Transverse colon (tissue), 4 donors: ENCODE data around the gene SULT4A1. TPM values are rescaled to one million over a fixed set of nuclear protein-coding genes. Genes with fewer than 3 reads are reported as not detected.
"Not testable (repeated sequence)": the region's sequence is repeated elsewhere in the genome, so short reads cannot be mapped to it uniquely, and the experiment has no call there.

Source experiments
- DNase-seq: peaks from one replicate; pipeline ENCODE4 v3.0.0-alpha.2; 2019
- H3K27ac ChIP-seq, 4 donors: fragments of 200-600 bp; sonication (generic); 2 replicates each; pipeline ENCODE4 v1.5.1; 2016 to 2018; ENCODE audit warnings: inconsistent platforms in 4 of 4
- H3K27me3 ChIP-seq: fragments of 200-600 bp; sonication (generic); 2 replicates; pipeline ENCODE4 v1.5.1; 2017; ENCODE audit warnings: inconsistent platforms
- H3K36me3 ChIP-seq, 4 donors: fragments of 200-600 bp; sonication (generic); 2 replicates each; pipeline ENCODE4 v1.5.1; 2017 to 2019; ENCODE audit warnings: inconsistent platforms in 4 of 4
- H3K4me1 ChIP-seq, 4 donors: fragments of 200-600 bp; sonication (generic); 2 replicates each; pipeline ENCODE4 v1.5.1; 2017 to 2020; ENCODE audit warnings: inconsistent platforms in 4 of 4
- H3K4me3 ChIP-seq, 4 donors: fragments of 200-600 bp; sonication (generic); 1 replicate in 1 of 4; 2 replicates in 3 of 4; pipeline versions ENCODE4 v1.5.1 to v1.6.1; 2017 to 2019; ENCODE audit warnings: inconsistent platforms in 4 of 4
- H3K9me3 ChIP-seq, 2 donors: fragments of 200-600 bp; sonication (generic); 2 replicates each; pipeline ENCODE4 v1.5.1; 2017 to 2019; ENCODE audit warnings: inconsistent platforms in 2 of 2
- CTCF ChIP-seq, 5 experiments: fragments of 200-600 bp in 3 of 5; fragments of 450-650 bp in 2 of 5; sonication (generic) in 3 of 5; IDR thresholded peaks; 1 replicate in 2 of 5; 2 replicates in 3 of 5; pipeline ENCODE4 v1.5.1; 2016 to 2017; ENCODE audit warnings: antibody characterized with exemption in 5 of 5, inconsistent platforms in 3 of 5, mild to moderate bottlenecking in 2 of 5, moderate library complexity in 1 of 5
- EP300 ChIP-seq: sonication (generic); formaldehyde crosslinking; IDR thresholded peaks from one replicate; pipeline ENCODE4 v1.6.1; 2017; ENCODE audit warnings: antibody characterized with exemption, low read depth
- POLR2A ChIP-seq: fragments of 450-650 bp; IDR thresholded peaks from one replicate; pipeline ENCODE4 v1.6.1; 2016; ENCODE audit warnings: antibody characterized with exemption, mild to moderate bottlenecking, moderate library complexity
- POLR2AphosphoS5 ChIP-seq, 3 donors: sonication (generic); formaldehyde crosslinking; IDR thresholded peaks; one replicate each; pipeline ENCODE4 v1.6.1; 2016; ENCODE audit warnings: antibody characterized with exemption in 3 of 3
- WGBS, 2 donors: methylation state at CpG; one replicate each; pipeline ENCODE4 v1.1.5; 2018; ENCODE audit warnings: low coverage in 1 of 2; 5-methylcytosine and 5-hydroxymethylcytosine counted together
- in situ Hi-C, 4 donors: fragments of 200-750 bp; cut with MboI; loops; one replicate each; pipeline versions ENCODE4 v1.15.0 to v1.15.1; 2017; ENCODE audit warnings: low sequenced_read_pairs in 3 of 4, low pct_ligation_motif_present in 1 of 4, low pct_unique_long_range_greater_than_20kb in 1 of 4
- intact Hi-C: fragments of 100-400 bp; cut with DNase I; formaldehyde crosslinking; loops from one replicate; pipeline ENCODE4 v1.15.1; 2023; ENCODE audit warnings: low total_unique reads
- total RNA-seq, 4 donors: library from RNA; depleted of rRNA; stranded (reverse); fragments of >200 nt; gene quantifications; one replicate each; pipeline ENCODE4 v1.1.0, GENCODE V29; 2016

Gene SULT4A1
- total RNA-seq, 4 donors from 2014 or later: 0.32 to 0.68 TPM; not detected in 2

GRCh38 chr22:43878079-43878795 is 15.9 kb upstream of the SULT4A1 start:
- DNase-seq: no peak
- TF ChIP-seq CTCF (IDR thresholded peaks at IDR 0.05) (no peak), EP300 (no peak), POLR2AphosphoS5 (IDR thresholded peaks at IDR 0.05) (no peak), POLR2A (no peak)
- Histone ChIP-seq H3K4me3 (no peak overlapping the region), H3K9me3 (no peaks in the 10 kb centered on the region), H3K27me3 (peaks cover 10% of the 10 kb centered on the region), H3K4me1 (no peaks in the 10 kb centered on the region), H3K27ac (no peak overlapping the region), H3K36me3 (no peaks in the 10 kb centered on the region)
- in situ Hi-C loops: no loop called here
- WGBS, 2 donors: 46 to 56% methylated on average over 8 to 12 of the region's 12 CpGs
- intact Hi-C loops: no loop called here

DNA sequence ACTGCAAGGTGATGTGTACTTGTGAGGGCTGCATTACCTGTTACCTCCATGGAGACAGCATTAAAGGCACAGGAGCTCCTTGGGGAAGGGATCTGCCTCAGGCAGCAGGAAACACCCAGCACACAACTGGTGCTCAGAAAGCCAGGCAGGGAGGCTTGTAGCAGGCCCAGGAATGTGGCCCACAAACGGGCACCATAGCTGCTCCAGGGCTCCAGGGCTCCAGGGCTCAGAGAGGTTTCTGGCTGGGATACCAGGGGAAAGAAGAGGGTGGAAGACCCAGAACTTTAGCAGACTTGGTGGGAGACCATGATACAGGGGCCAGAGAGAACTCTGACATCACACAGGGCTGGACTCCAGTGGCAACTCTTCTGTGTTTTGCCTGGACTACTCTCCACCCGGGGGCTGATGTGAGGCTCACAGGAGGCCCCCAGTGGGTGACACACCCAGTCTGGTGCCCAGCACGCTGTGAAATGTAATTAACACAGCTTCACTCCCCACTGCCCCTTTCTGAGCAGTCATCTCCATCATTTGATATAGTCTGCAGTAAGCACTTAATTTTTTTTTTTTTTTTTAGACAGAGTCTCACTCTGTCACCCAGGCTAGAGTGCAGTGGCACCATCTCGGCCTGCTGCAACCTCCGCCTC is 14.7 kb upstream of the SULT4A1 start:
- H3K36me3 ChIP-seq: no peaks in the 10 kb centered on the region
- H3K27me3 ChIP-seq: peaks cover 10% of the 10 kb centered on the region
- DNase-seq: no peak
- WGBS, 2 donors: 60% methylated on average over 5 of the region's 5 CpGs; no CpG with 5 or more reads in 1 of the 2 donors
- TF ChIP-seq CTCF (IDR thresholded peaks at IDR 0.05) (no peak), POLR2A (no peak), POLR2AphosphoS5 (IDR thresholded peaks at IDR 0.05) (no peak), EP300 (no peak)
- no peak overlapping the region for H3K27ac ChIP-seq
- H3K9me3 ChIP-seq: no peaks in the 10 kb centered on the region
- no peaks in the 10 kb centered on the region for H3K4me1 ChIP-seq
- no peak overlapping the region for H3K4me3 ChIP-seq
- in situ Hi-C loops: no loop called here
- intact Hi-C loops: no loop called here

DNA sequence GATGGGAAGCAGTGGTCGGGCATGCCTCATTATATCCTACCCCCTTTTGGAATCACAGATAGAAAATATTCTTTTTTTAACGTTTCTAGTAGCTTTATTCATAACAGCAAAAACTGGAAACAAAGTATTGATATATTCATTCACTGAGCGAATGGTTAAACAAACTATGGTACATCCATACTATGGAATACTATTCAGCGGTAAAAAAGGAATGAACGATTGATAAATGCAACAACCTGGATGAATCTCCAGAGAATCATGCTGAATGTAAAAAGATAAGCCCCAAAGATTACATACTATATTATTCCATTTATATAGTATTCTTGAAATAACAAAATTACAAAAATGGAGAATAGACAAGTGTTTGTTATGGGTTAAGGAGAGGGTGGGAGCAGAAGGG is 7.5 kb upstream of the SULT4A1 start:
- WGBS, 2 donors: 82 to 86% methylated on average over 5 of the region's 5 CpGs
- no peak for DNase-seq
- Histone ChIP-seq H3K36me3 (no peaks in the 10 kb centered on the region), H3K27ac (no peak overlapping the region), H3K27me3 (peaks cover 9% of the 10 kb centered on the region), H3K9me3 (peaks cover 0 to 2% of the 10 kb centered on the region in 2 donors), H3K4me3 (no peak overlapping the region), H3K4me1 (no peaks in the 10 kb centered on the region)
- TF ChIP-seq EP300 (no peak), CTCF (IDR thresholded peaks at IDR 0.05) (no peak), POLR2A (no peak), POLR2AphosphoS5 (IDR thresholded peaks at IDR 0.05) (no peak)
- intact Hi-C loops: no loop called here
- in situ Hi-C loops: no loop called here

GRCh38 chr22:43869001-43869400 is 6.7 kb upstream of the SULT4A1 start:
- in situ Hi-C loops, H3K9me3 ChIP-seq, H3K4me1 ChIP-seq, intact Hi-C loops, DNase-seq, H3K36me3 ChIP-seq, H3K4me3 ChIP-seq, H3K27ac ChIP-seq: not testable (repeated sequence)
- WGBS, 2 donors: 56 to 73% methylated on average over 2 to 4 of the region's 4 CpGs
- H3K27me3 ChIP-seq: peaks cover 13% of the 10 kb centered on the region
